ENCODE measurements around the gene CXCL6. TPM values are rescaled to one million over a fixed set of nuclear protein-coding genes. Genes with fewer than 3 reads are reported as not detected.

Gene CXCL6
- total RNA-seq: not detected in 2 replicates
- not detected in 2 replicates for polyA plus RNA-seq

GRCh38 chr4:73836373-73837279, at the start of gene CXCL6:
TSS of gene CXCL6 (plus strand) at chr4:73836678. CDS start at chr4:73836751, 73 bp downstream.
- Histone ChIP-seq H3K27me3 (peaks cover 36% of the 10 kb centered on the region), H3K9me3 (ENCODE audit: low read depth) (no peaks in the 10 kb centered on the region), H3K4me1 (ENCODE audit: low read depth) (no peaks in the 10 kb centered on the region), H3K36me3 (no peaks in the 10 kb centered on the region), H3K4me3 (no peak within 1 kb of the TSS), H3K27ac (no peak within 1 kb of the TSS)
- no peak for TF ChIP-seq CTCF (IDR thresholded peaks at IDR 0.05; ENCODE audit: low read depth, low read length)
- DNase-seq (ENCODE audit: low read depth in 1 of 2, low spot score in 1 of 2): peak; percentile 32 to 73

- Histone ChIP-seq H3K9me3 (ENCODE audit: low read depth) (no peaks in the 10 kb centered on the region), H3K27ac (no peak overlapping the region), H3K4me3 (no peak overlapping the region), H3K27me3 (no peaks in the 10 kb centered on the region), H3K4me1 (ENCODE audit: low read depth) (no peaks in the 10 kb centered on the region), H3K36me3 (no peaks in the 10 kb centered on the region)
- no peak for TF ChIP-seq CTCF (IDR thresholded peaks at IDR 0.05; ENCODE audit: low read depth, low read length)
- no peak for DNase-seq (ENCODE audit: low read depth in 1 of 2, low spot score in 1 of 2)
Observed at GRCh38 chr4:73788411-73788810, 48.1 kb upstream of the CXCL6 start.

- H3K27ac ChIP-seq: no peak overlapping the region
- no peaks in the 10 kb centered on the region for H3K27me3 ChIP-seq
- no peaks in the 10 kb centered on the region for H3K4me1 ChIP-seq (ENCODE audit: low read depth)
- TF ChIP-seq CTCF (IDR thresholded peaks at IDR 0.05; ENCODE audit: low read depth, low read length): no peak
- no peaks in the 10 kb centered on the region for H3K9me3 ChIP-seq (ENCODE audit: low read depth)
- no peaks in the 10 kb centered on the region for H3K36me3 ChIP-seq
- H3K4me3 ChIP-seq: no peak overlapping the region
- no peak for DNase-seq (ENCODE audit: low read depth in 1 of 2, low spot score in 1 of 2)
Observed at GRCh38 chr4:73798842-73799241, 37.6 kb upstream of the CXCL6 start.

- TF ChIP-seq CTCF (IDR thresholded peaks at IDR 0.05; ENCODE audit: low read depth, low read length): no peak
- Histone ChIP-seq H3K36me3 (no peaks in the 10 kb centered on the region), H3K27me3 (no peaks in the 10 kb centered on the region), H3K4me3 (no peak overlapping the region), H3K4me1 (ENCODE audit: low read depth) (no peaks in the 10 kb centered on the region), H3K27ac (no peak overlapping the region), H3K9me3 (ENCODE audit: low read depth) (no peaks in the 10 kb centered on the region)
- no peak for DNase-seq (ENCODE audit: low read depth in 1 of 2, low spot score in 1 of 2)
Observed at GRCh38 chr4:73800206-73800605, 36.3 kb upstream of the CXCL6 start.

- TF ChIP-seq CTCF (IDR thresholded peaks at IDR 0.05; ENCODE audit: low read depth, low read length): no peak
- no peak overlapping the region for H3K4me3 ChIP-seq
- no peak overlapping the region for H3K27ac ChIP-seq
- no peak for DNase-seq (ENCODE audit: low read depth in 1 of 2, low spot score in 1 of 2)
- no peaks in the 10 kb centered on the region for H3K36me3 ChIP-seq
- no peaks in the 10 kb centered on the region for H3K9me3 ChIP-seq (ENCODE audit: low read depth)
- H3K27me3 ChIP-seq: no peaks in the 10 kb centered on the region
- H3K4me1 ChIP-seq (ENCODE audit: low read depth): no peaks in the 10 kb centered on the region
Observed at GRCh38 chr4:73801692-73802091, 34.8 kb upstream of the CXCL6 start.

All from cardiac muscle cell (in vitro differentiated cells and primary cell).